Astrocyte (in vitro differentiated cells and primary cell): ENCODE results near the gene MRPL43.

Experiments
- CTCF ChIP-seq: IDR thresholded peaks from 2 replicates; pipeline ENCODE4 v1.5.1; 2011; ENCODE audit warnings: low read depth, mild to moderate bottlenecking, inconsistent platforms, low read length, moderate library complexity; ENCODE audit not compliant: insufficient read depth
- EZH2 ChIP-seq: IDR thresholded peaks from 2 replicates; pipeline ENCODE4 v1.6.1; 2012; ENCODE audit warnings: mild to moderate bottlenecking, low read length, inconsistent platforms; ENCODE audit not compliant: insufficient read depth

DNA sequence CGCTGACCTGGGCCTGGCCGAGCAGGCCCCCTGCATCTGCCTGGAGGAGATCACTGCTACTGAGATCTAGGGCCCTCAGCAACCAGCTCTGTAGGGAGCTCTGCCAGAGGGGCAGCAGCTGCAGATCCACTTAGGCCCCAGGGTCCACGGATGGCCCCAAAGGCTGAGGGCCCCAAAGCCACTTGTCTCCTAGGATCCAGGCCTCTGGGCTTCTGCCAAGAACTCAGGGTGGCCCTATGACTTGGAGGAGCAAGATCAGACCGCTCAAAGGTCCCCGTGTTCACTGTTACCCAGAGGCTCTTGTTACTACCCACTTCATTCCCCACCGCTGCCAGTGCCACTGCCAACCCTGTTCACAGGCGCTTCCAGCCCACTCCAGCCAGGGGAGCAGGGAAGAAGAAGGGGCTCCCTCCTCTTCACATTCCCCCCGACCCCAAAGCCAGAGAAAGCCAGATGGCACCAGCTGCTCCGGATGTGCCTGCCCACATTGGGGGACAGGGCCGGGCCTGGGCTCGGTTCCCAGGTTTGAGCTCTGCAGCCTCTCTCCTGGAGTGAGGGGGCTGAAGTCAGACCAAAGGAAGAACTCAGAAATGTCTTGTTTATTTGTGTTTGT, 19.9 kb upstream of the MRPL43 start:
- TF ChIP-seq CTCF (no peak), EZH2 (no peak)
